Nephron progenitor cell (in vitro differentiated cells): ENCODE measurements around the gene HOXA11.

Source experiments
- DNase-seq: peaks from one replicate; pipeline ENCODE4 v3.0.0; 2021
- H3K27ac Mint-ChIP-seq: 2 replicates; pipeline ENCODE4 v1.8.0; 2021; ENCODE audit warnings: mild to moderate bottlenecking, moderate library complexity, mixed read lengths
- H3K27me3 Mint-ChIP-seq: 2 replicates; pipeline ENCODE4 v1.8.0; 2021; ENCODE audit warnings: mild to moderate bottlenecking, low read depth, mixed read lengths; ENCODE audit not compliant: poor library complexity
- H3K36me3 Mint-ChIP-seq: 2 replicates; pipeline ENCODE4 v1.8.0; 2021; ENCODE audit warnings: low read depth, mixed read lengths
- H3K4me1 Mint-ChIP-seq: 2 replicates; pipeline ENCODE4 v1.8.0; 2021; ENCODE audit warnings: mixed read lengths
- H3K4me3 Mint-ChIP-seq: 2 replicates; pipeline ENCODE4 v1.8.0; 2021; ENCODE audit warnings: mild to moderate bottlenecking, moderate library complexity, mixed read lengths
- H3K9me3 Mint-ChIP-seq: 2 replicates; pipeline ENCODE4 v1.8.0; 2021; ENCODE audit warnings: mild to moderate bottlenecking, moderate library complexity, mixed read lengths
- CTCF ChIP-seq: fragments of 200-600 bp; sonication (generic); IDR thresholded peaks from 2 replicates; pipeline ENCODE4 v1.5.0; 2021; ENCODE audit warnings: antibody characterized with exemption

HOXA11 gene

DNA sequence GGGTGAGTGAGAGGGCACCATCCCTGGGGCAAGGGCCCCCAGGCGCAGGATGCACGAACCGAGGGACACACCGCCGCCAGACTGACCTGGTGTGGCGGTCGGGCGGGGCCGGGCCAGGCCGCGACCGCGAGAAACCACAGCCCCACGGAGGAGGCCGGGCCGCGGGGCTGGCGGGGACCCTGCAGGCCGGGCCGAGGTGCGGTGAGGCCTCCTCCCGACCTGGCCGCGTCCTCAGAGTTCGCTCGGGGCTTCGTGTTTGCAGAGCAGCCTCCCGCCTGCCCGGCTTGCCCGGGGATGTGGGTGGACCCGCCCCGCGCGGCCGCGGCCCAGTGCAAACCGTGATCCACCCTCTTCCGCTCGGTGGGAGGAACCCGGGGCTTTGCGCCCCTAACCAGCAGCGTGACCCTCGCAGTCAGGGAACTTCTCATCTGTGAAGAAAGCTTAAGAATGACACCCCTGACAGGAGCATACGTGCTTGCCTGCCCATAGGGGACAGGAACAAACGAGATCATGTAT lies 35.5 kb upstream of the HOXA11 start:
- DNase-seq: no peak
- Mint-ChIP-seq H3K9me3 (peaks cover 3% of the 10 kb centered on the region), H3K4me1 (peaks cover 5% of the 10 kb centered on the region), H3K4me3 (no peak overlapping the region), H3K27me3 (peaks cover 100% of the 10 kb centered on the region), H3K27ac (no peak overlapping the region), H3K36me3 (no peaks in the 10 kb centered on the region)
- TF ChIP-seq CTCF: no peak

- H3K9me3 Mint-ChIP-seq: peaks cover 3% of the 10 kb centered on the region
- TF ChIP-seq CTCF: no peak
- no peaks in the 10 kb centered on the region for H3K36me3 Mint-ChIP-seq
- peaks cover 100% of the 10 kb centered on the region for H3K27me3 Mint-ChIP-seq
- H3K27ac Mint-ChIP-seq: no peak overlapping the region
- no peak for DNase-seq
- no peak overlapping the region for H3K4me3 Mint-ChIP-seq
- peaks cover under 1% of the 10 kb centered on the region for H3K4me1 Mint-ChIP-seq
Observed at GRCh38 chr7:27219821-27220220, 34.8 kb upstream of the HOXA11 start.

DNA sequence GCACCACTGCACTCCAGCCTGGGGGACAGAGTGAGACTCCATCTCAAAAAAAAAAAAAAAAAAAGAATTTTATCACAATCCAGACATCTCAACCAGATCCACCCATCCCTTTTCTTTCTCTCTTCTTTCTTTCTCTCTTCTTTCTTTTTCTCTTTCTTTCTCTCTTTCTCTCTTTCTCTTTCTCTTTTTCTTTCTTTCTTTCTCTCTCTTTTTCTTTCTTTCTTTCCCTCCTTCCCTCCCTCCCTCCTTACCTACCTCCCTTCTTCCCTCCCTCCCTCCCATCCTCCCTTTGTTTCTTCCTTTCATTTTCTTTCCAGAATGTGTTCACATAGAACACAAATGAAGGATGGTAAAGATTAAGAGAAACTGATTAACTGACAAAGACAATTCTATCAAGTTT lies 32.9 kb upstream of the HOXA11 start:
- TF ChIP-seq CTCF: no peak
- Mint-ChIP-seq H3K27ac (no peak overlapping the region), H3K4me1 (no peaks in the 10 kb centered on the region), H3K4me3 (no peak overlapping the region), H3K9me3 (peaks cover 3% of the 10 kb centered on the region), H3K27me3 (peaks cover 100% of the 10 kb centered on the region), H3K36me3 (no peaks in the 10 kb centered on the region)
- DNase-seq: no peak

DNA sequence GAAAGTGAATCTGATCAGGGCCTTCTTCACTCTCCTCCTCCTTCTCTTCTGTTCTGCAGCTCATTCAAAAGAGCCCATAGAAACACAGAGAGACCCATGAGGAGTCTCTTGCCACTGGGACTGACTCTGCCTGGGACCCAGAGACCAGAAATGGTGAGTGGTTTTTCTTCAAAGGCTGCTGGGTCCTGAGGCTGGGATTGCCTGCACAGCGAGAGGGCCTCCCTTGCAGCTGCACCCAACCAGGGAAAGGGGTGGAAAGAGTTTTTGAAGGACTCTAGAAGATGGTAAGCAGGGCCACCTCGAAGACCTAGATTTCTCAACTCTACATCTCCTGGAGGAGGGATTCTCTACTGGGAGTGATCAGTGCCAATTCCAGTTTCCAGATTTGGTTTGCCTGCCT lies 30.3 kb upstream of the HOXA11 start:
- no peak for TF ChIP-seq CTCF
- H3K27ac Mint-ChIP-seq: no peak overlapping the region
- H3K4me3 Mint-ChIP-seq: no peak overlapping the region
- no peaks in the 10 kb centered on the region for H3K36me3 Mint-ChIP-seq
- DNase-seq: no peak
- peaks cover 3% of the 10 kb centered on the region for H3K4me1 Mint-ChIP-seq
- no peaks in the 10 kb centered on the region for H3K9me3 Mint-ChIP-seq
- H3K27me3 Mint-ChIP-seq: peaks cover 100% of the 10 kb centered on the region

DNA sequence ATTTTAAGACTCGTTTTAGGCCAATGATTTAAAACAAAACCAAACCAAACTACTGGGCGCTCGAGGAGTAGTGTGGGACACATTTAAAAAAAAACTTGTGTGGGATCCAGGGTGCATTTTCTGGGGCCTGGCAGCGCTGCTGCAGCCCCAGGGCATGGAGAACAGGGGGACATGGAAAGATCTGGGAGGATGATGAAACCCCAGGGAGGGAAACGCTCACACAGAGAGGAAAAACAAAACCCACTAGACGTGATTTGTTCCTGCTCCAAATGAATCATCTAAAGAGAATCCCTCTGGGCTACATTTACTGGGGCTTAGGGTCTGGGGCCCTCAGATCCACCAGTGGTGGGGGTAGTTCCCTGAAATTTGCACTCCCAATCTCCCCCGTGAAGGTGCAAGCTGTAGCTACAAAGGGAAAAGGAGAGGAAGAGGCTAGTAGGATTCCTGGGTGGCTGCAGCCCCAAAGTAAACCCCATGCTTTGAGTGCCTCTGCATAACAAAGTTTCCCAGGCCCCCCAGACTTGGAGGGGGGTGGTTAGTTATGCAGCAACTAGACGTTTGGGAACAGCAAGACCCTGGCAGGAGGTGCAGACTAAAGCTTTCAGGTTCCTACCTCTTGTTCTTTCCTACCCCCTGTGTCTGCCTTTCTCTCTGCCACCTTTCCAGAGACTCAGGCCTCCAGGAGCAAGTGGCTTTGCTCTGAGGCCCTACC lies 29.4 kb upstream of the HOXA11 start:
- H3K4me3 Mint-ChIP-seq: no peak overlapping the region
- peaks cover 6% of the 10 kb centered on the region for H3K4me1 Mint-ChIP-seq
- TF ChIP-seq CTCF: no peak
- no peak for DNase-seq
- H3K36me3 Mint-ChIP-seq: no peaks in the 10 kb centered on the region
- H3K27me3 Mint-ChIP-seq: peaks cover 100% of the 10 kb centered on the region
- no peak overlapping the region for H3K27ac Mint-ChIP-seq
- no peaks in the 10 kb centered on the region for H3K9me3 Mint-ChIP-seq
